ENCODE data around the gene BRCC3.

DNA sequence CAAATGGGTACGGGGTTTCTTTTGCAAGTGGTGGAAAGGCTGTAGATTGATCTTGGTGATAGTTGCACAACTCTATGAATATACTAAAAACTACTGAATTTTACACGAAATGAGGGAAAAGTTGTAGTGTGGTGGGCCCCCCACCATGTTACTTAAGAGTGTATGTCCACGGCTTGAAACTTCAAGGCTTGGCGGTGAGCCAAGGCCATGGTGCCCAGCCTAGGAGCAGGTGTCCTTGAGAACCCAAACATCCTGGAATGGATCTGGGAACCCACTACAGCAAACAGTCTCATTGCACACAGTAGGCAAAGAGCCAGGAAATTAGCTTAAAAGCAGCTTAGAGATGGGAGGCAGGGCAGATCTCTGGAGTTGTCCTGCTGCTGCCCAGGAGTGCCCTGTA lies 62.9 kb downstream of the BRCC3 start:
- TF ChIP-seq, protein P1, sequence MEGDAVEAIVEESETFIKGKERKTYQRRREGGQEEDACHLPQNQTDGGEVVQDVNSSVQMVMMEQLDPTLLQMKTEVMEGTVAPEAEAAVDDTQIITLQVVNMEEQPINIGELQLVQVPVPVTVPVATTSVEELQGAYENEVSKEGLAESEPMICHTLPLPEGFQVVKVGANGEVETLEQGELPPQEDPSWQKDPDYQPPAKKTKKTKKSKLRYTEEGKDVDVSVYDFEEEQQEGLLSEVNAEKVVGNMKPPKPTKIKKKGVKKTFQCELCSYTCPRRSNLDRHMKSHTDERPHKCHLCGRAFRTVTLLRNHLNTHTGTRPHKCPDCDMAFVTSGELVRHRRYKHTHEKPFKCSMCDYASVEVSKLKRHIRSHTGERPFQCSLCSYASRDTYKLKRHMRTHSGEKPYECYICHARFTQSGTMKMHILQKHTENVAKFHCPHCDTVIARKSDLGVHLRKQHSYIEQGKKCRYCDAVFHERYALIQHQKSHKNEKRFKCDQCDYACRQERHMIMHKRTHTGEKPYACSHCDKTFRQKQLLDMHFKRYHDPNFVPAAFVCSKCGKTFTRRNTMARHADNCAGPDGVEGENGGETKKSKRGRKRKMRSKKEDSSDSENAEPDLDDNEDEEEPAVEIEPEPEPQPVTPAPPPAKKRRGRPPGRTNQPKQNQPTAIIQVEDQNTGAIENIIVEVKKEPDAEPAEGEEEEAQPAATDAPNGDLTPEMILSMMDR (IDR thresholded peaks at IDR 0.05; ENCODE audit: poor library complexity), result no peak
- TF ChIP-seq EZH2 (IDR thresholded peaks at IDR 0.05; ENCODE audit: borderline replicate concordance) (no peak), EZH2phosphoT487 (IDR thresholded peaks at IDR 0.05; ENCODE audit: low read depth, severe bottlenecking, unreplicated experiment) (no peak)
